Right cardiac atrium (tissue), 5 donors: ENCODE measurements around the gene MICB. TPM values are rescaled to one million over a fixed set of nuclear protein-coding genes. Genes with fewer than 3 reads are reported as not detected.
"Not testable (repeated sequence)": the region's sequence is repeated elsewhere in the genome, so short reads cannot be mapped to it uniquely, and the experiment has no call there.

Experiments used
- ATAC-seq, 2 donors: fragments of 200-7000 bp; cut with Tn5 transposase; one replicate each; pipeline versions ENCODE4 v1.8.0 to v1.9.1; 2020; ENCODE audit warnings: moderate library complexity in 2 of 2, mild to moderate bottlenecking in 1 of 2
- DNase-seq, 3 donors: peaks; one replicate each; pipeline ENCODE4 v3.0.0-alpha.2; 2020
- H3K27ac ChIP-seq: one replicate; pipeline ENCODE4 v1.5.1; 2013; ENCODE audit warnings: mild to moderate bottlenecking, low read length, control low read depth, moderate library complexity
- H3K27me3 ChIP-seq: one replicate; pipeline ENCODE4 v1.6.1; 2013; ENCODE audit not compliant: control insufficient read depth, insufficient read depth
- H3K4me1 ChIP-seq: one replicate; pipeline ENCODE4 v1.6.1; 2013; ENCODE audit warnings: low read length; ENCODE audit not compliant: control insufficient read depth, insufficient read depth
- H3K4me3 ChIP-seq: one replicate; pipeline ENCODE4 v1.5.1; 2013; ENCODE audit warnings: low read length, control low read depth
- H3K9me3 ChIP-seq: one replicate; pipeline ENCODE4 v1.6.1; 2013; ENCODE audit warnings: low read length; ENCODE audit not compliant: control insufficient read depth
- WGBS: extraction: QIAGEN DNeasy Blood & Tissue Kit; methylation state at CpG from one replicate; pipeline ENCODE4 v1.1.7; 2013; 5-methylcytosine and 5-hydroxymethylcytosine counted together
- intact Hi-C, 4 donors: fragments of 100-400 bp; cut with DNase I; formaldehyde crosslinking; loops; one replicate each; pipeline versions ENCODE4 v1.11.0 to v1.14.0; 2022 to 2023
- polyA plus RNA-seq: library from polyadenylated mRNA; stranded (reverse); fragments of 200-250 nt; gene quantifications from one replicate; pipeline ENCODE4 v1.2.3, GENCODE V29; 2013
- total RNA-seq, 4 donors: library from RNA; stranded (reverse); fragmentation: NEBNext Ultra II Directional; extraction: Animal tissue kit (Norgen Biotek cat#: 25700); gene quantifications; one replicate each; pipeline ENCODE4 v1.2.1, GENCODE V29; 2021
- donor health status: healthy with polysubstance abuse.
- donor health status: DM: no; HTN: yes; CAD: no.
- donor health status: DM: no; HTN: no; CAD: no.
- donor health status: DM: no; HTN: yes; CAD: no; lungs with severe emphysema.
- donor health status: DM: yes; HTN: yes; CAD: no.

MICB gene
- total and polyA plus RNA-seq, 5 donors = 1.2 to 1.8 (median 1.6) TPM

- H3K9me3 ChIP-seq = no peaks in the 10 kb centered on the region
- 59% methylated on average over 7 of the region's 7 CpGs for WGBS
- no peaks in the 10 kb centered on the region for H3K27me3 ChIP-seq
- no peak overlapping the region for H3K4me3 ChIP-seq
- ATAC-seq (no peak), DNase-seq (no peak)
- no peak overlapping the region for H3K27ac ChIP-seq
- intact Hi-C loops = no loop called here
- no peaks in the 10 kb centered on the region for H3K4me1 ChIP-seq
Observed at GRCh38 chr6:31476515-31477139, 21.3 kb upstream of the MICB start.

GRCh38 chr6:31477521-31477920 lies 20.4 kb upstream of the MICB start:
- H3K4me3 ChIP-seq = no peak overlapping the region
- no peaks in the 10 kb centered on the region for H3K9me3 ChIP-seq
- H3K27me3 ChIP-seq = no peaks in the 10 kb centered on the region
- no peak overlapping the region for H3K27ac ChIP-seq
- DNase-seq = no peak
- intact Hi-C loops = no loop called here
- 76% methylated on average over 4 of the region's 4 CpGs for WGBS
- no peak for ATAC-seq
- H3K4me1 ChIP-seq = no peaks in the 10 kb centered on the region

DNA sequence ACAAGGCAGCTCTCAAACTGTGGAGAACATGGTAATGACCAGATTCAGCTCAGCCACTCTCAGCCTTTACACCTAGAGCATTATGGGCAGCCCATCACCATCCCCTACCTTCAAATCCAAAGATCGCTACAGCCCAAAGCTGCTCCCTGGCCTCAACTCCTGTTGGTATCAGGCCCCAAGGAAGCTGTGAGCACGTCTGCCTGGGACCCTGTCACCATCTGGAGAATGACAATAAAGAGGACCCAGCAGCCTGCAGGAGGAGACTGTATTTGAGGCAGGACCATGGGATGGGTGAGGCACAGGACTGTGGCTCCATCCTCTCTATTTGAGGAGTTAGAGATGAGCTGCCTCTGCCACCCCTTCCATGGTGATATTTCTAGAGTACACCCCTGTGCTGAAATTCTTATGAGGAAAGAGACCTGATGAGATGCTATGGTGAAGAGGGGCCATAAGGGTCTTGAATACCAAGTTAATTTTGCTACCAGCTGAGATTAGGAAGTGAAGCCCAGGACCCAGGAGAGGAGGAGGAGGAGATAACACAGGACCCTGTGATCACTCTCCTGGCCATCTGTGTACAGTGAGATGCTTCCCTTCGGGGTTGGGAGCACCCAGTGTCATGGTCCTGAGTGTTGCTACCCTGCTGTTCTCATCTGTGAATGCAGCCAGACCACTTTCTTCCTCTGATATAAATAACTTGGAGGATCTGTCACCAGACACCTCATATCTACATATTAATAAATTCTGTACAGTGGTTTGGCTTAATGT lies 19.6 kb upstream of the MICB start:
- no peak for DNase-seq
- Histone ChIP-seq H3K4me3 (no peak overlapping the region), H3K9me3 (no peaks in the 10 kb centered on the region), H3K27me3 (no peaks in the 10 kb centered on the region), H3K27ac (no peak overlapping the region), H3K4me1 (no peaks in the 10 kb centered on the region)
- no peak for ATAC-seq
- intact Hi-C loops = no loop called here
- WGBS = 57% methylated on average over 3 of the region's 3 CpGs

DNA sequence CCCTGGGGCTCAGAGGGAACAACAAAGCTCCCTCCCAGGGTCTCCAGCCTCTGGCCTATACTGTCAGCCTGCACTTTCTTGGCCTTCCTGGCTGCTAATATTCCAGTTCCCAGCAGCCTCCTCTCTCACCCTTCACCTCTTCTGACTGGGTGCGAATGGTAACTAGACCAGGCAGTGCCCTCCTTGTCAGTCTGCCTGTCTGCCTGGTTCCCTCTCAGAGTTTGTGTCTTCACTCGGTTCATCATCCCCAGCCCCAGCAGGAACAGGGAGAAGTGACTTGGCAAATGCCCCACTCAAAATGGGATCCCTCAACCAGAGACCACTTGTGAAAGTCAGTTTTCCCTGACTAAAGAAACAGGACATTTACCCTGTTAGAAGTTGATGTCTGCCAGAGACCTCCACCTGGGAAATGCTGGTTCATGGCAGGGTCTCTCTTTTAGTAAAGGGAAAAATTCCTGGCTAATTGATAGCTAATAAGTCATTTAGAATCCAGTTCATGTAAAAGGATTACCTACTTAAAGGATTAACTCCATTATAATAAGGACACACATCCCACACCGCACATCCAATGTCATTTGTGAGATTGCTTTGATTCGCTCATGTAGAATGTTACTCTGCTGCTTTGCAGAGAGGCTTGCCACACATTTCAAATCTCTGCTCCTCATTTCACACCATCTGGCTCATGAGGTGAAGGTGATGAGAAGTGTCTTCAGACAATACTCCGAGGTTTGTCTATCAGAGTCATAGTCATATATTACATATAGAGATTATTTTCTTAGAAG lies 18.6 kb upstream of the MICB start:
- H3K27me3 ChIP-seq = no peaks in the 10 kb centered on the region
- no peak overlapping the region for H3K4me3 ChIP-seq
- no peaks in the 10 kb centered on the region for H3K4me1 ChIP-seq
- ATAC-seq = no peak
- no peaks in the 10 kb centered on the region for H3K9me3 ChIP-seq
- 77% methylated on average over 5 of the region's 5 CpGs for WGBS
- H3K27ac ChIP-seq = no peak overlapping the region
- intact Hi-C loops = no loop called here
- DNase-seq = no peak

DNA sequence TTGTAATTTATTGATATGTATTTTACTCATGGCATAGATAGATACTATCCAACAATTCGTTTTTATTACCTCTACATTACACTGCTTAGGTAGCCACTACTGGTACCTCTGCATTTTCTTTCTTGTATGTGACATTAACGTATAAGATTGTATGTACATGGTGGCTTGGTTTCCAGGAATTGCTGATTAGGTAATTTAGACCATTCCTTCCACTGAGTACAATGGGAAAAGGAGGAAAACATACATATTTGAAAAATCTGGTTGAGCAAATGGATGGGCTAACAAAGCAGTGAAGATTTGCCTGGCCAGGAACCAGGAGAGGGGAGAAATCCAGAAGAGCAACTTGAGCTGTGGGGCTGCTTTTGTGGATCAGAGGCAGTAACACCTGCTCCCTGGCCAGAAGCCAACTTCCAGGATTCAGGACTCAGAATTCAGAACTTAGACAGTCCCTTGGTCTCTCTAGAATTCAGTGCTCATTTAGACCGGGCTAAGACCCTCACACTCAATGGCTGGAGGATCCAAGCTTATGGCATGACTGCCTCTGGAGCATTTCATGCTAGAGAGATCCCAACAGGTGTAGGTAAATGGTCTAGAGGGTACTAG lies 17.9 kb upstream of the MICB start:
- WGBS = 71% methylated on average over 3 of the region's 3 CpGs
- DNase-seq (no peak), ATAC-seq (no peak)
- Histone ChIP-seq H3K27ac (no peak overlapping the region), H3K27me3 (no peaks in the 10 kb centered on the region), H3K4me3 (no peak overlapping the region), H3K4me1 (no peaks in the 10 kb centered on the region), H3K9me3 (no peaks in the 10 kb centered on the region)
- intact Hi-C loops = no loop called here

DNA sequence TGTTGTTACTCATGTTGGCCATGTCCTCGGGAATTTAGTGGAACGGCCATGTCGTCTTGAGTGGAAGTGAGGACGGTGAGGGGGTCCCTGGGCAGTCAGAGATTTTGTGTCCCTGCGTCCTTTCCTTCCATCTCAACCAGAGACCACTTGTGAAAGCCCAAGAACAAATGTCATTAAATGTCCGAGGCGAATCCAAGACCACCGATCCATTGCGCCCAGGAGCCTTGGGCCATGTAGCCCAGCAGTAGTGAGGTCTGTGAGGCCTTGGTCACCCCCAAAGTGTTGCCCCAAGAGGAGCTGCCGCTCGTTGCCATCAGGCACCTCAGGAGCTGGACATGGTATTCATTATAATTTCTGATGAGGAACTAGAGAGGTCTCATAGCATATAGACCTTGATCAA lies 17.4 kb upstream of the MICB start:
- Histone ChIP-seq H3K9me3 (no peaks in the 10 kb centered on the region), H3K4me3 (no peak overlapping the region), H3K4me1 (no peaks in the 10 kb centered on the region), H3K27ac (no peak overlapping the region), H3K27me3 (no peaks in the 10 kb centered on the region)
- intact Hi-C loops = no loop called here
- no peak for ATAC-seq
- 90% methylated on average over 11 of the region's 11 CpGs for WGBS
- DNase-seq = no peak

GRCh38 chr6:31483392-31483791 lies 14.6 kb upstream of the MICB start:
- intact Hi-C loops = no loop called here
- no peaks in the 10 kb centered on the region for H3K27me3 ChIP-seq
- H3K4me3 ChIP-seq = no peak overlapping the region
- 73% methylated on average over 2 of the region's 2 CpGs for WGBS
- DNase-seq (no peak), ATAC-seq (no peak)
- no peak overlapping the region for H3K27ac ChIP-seq
- no peaks in the 10 kb centered on the region for H3K9me3 ChIP-seq
- H3K4me1 ChIP-seq = no peaks in the 10 kb centered on the region

GRCh38 chr6:31485055-31485454 lies 12.9 kb upstream of the MICB start:
- no peak for ATAC-seq
- no peaks in the 10 kb centered on the region for H3K27me3 ChIP-seq
- no peak overlapping the region for H3K4me3 ChIP-seq
- 92% methylated on average over 1 of the region's 1 CpG for WGBS
- DNase-seq = no peak
- no peaks in the 10 kb centered on the region for H3K9me3 ChIP-seq
- H3K27ac ChIP-seq = no peak overlapping the region
- H3K4me1 ChIP-seq = no peaks in the 10 kb centered on the region
- intact Hi-C loops = no loop called here

DNA sequence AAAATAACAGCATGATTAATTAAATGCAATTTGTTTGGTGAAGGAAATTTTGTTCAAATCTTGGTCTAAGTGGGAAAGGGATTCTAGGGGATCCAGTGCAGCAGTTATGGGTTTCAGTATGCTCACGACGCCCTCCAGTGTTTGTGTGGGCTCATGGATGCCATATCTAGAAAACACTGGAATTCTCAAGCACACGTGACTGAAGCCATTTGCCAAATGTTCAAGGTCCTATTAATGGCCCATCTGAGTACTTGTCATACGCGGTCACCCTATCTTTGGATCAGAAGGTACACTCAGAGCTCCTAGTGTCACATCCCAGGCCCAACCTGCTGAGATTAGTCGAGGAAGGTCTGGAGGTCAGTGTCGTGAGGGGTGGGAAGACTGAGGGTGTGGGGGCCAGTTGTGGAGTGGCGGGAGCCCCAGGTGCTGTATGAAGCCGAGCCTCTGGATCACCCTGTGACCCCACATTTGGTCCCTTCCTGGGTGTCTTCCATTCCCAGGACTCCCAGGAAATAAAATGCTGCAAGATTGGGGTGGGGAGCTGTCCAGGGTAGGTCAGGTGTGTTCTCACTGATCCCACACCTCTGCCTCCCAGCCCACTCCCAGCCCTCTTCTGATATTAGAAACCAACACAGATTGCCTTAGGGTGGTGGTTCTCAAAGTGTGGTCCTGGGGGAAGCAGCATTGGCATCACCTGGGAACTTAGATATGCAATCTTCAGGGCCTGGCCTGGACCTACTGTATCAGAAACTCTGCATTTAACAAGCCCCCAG lies 11.7 kb upstream of the MICB start:
- H3K27me3 ChIP-seq, DNase-seq, H3K4me3 ChIP-seq, H3K4me1 ChIP-seq, intact Hi-C loops, H3K9me3 ChIP-seq, H3K27ac ChIP-seq: not testable (repeated sequence)
- ATAC-seq = peak in 1 of 2 donors; percentile 46
- WGBS = no CpG with 5 or more reads among the region's 9 CpGs

DNA sequence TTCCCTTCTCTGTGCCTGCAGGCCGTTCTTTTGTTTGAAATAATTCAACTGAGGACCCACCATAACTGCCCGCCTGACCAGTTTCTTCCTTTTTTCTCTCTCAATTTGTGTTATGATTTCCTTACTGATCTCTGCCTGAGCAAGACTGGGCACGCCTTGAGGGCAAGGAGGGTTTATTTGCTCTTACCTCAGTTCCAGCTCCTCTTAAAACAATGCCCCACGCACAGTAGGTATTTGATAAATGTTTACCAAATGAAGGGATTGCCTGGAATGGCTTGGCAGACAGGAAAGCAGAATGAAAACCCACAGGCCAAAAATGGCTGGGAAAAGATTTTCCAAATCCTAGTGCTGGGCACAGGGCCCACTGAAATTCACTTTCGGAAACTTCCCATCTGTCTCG lies 10.3 kb upstream of the MICB start:
- H3K27ac ChIP-seq, H3K27me3 ChIP-seq, H3K4me1 ChIP-seq, intact Hi-C loops, H3K4me3 ChIP-seq, ATAC-seq, H3K9me3 ChIP-seq, DNase-seq: not testable (repeated sequence)
- WGBS = 85% methylated on average over 6 of the region's 6 CpGs
